Right lung (tissue), 5 donors: ENCODE measurements around the gene CACNG6. TPM values are rescaled to one million over a fixed set of nuclear protein-coding genes. Genes with fewer than 3 reads are reported as not detected.

Experiments
- DNase-seq, 2 donors: peaks; one replicate each; pipeline ENCODE4 v3.0.0-alpha.2; 2013
- polyA plus RNA-seq, 5 donors: library from polyadenylated mRNA; unstranded; fragments of 120-200 nt; gene quantifications; one replicate each; pipeline versions ENCODE4 v1.2.1 to v1.2.3, GENCODE V29; 2013; ENCODE audit warnings: inconsistent platforms in 1 of 5, low replicate concordance in 1 of 5; ENCODE audit not compliant: insufficient read length in 5 of 5, insufficient read depth in 1 of 5

CACNG6 gene
- polyA plus RNA-seq, 5 donors = 0.21 to 2.6 (median 1.0) TPM

DNA sequence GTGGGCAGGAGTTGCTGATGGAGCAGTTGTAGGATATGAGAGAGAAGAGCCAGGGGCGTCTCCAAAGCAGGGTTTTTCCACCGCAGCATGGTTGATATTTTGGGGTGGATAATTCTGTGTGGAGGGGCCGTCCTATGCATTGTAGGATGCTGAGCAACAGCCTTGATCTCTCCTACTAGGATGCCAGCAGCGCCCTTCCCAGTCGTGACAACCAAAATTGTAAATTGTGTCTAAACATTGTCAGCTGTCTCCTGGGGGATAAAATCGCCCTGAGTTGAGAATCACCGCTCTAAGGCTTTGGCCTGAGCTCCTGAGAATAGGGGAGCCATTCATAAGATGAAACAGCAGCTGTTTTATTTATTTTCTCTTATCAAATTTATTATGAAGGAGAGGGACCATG lies 24.5 kb upstream of the CACNG6 start:
- no peak for DNase-seq

DNA sequence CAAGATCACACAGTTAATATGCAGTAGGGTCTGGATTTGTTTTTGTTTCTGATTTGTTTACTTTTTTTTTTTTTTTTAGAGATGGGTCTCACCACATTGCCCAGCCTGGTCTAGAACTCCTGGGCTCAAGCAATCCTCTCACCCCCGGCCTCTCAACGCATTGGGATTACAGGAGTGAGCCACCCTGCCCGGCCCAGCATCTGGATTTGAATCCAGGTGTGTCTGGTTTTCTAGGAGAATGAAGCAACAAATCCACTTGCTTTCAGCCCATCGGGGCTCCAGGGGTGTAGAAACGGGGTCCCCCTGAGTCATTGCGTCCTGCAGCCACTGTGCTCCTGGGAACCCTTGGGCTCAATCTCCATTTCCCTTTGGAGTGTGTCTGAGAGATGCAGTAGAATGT lies 22.1 kb upstream of the CACNG6 start:
- no peak for DNase-seq

DNA sequence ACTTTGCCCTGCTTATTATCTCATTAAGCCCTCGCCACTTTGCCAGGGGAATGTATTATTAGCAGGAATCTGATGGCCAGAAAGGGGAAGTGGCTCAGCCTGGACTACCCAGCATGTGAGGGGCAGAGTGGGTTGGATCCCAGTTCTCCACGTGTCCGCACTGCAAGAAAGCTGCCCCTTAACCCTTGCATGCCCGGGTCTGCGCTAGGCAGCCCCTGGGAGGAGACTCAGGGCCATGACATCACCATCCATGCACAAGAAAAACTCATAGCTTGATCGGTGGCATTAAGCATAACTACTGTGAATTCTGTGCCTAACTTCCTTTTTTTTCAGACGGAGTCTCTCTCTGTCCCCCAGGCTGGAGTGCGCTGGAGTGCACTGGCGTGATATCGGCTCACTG lies 19.8 kb upstream of the CACNG6 start:
- no peak for DNase-seq

DNA sequence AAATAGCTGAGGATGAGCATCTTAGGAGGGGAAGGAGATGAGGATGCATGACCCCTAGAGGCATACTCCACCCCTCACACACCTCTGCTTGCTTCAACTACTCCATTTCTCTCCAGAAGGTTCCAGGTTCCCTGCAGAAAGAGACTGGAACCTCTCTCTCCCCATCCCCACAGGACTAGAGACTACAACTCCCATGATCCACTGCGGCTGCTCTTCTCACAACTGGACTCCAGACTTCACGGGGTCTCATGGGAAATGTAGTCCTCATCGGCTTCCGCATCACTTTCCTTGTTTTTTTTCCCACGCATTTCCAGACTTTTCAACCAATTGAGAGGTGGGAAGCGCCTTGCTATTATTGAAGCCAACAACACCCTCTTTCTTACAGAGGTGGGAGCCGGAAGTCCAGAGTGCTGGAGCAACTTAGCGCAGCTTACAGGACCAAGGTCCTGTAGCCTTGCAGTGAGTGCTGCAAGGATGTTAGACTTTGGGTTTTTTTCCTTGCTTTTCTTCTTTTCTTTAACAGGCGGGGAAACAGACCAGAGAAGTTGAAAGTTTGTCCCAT lies 13.9 kb upstream of the CACNG6 start:
- DNase-seq = peak in 1 of 2 donors; percentile 51

DNA sequence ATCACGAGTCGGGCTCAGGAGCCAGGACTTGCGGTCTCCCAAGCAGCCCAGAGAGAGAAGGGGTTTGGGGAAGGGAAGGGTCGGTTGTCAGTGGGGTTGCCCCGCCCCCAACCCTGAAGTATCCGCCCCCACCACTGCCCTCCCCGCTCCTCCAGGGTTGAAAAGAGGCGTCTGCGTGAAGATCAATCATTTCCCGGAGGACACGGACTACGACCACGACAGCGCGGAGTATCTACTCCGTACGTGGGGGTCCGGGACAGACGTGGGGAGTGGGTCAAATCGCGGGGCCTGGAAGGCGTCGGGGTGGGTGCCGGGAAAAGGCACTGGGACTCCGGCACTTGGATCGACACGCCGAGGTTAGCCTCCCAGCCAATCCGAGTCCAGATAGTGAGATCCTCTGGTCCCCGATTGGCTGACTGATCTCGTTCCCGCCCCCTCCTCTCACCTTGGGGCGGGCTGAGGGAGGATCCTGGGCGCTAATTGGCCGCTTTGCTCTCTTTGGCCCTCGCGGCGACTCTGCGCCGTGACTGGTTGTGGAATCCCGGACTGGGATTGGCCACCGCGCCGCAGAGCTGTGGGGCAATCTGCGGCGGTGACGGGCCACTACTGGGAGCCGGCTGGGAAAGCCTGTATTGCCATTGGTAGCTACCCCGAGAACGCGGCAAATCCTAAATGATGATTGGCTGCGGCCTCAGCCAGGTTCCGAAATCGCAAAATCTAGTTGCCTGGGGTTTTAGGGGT lies 13.3 kb upstream of the CACNG6 start:
- no peak for DNase-seq

DNA sequence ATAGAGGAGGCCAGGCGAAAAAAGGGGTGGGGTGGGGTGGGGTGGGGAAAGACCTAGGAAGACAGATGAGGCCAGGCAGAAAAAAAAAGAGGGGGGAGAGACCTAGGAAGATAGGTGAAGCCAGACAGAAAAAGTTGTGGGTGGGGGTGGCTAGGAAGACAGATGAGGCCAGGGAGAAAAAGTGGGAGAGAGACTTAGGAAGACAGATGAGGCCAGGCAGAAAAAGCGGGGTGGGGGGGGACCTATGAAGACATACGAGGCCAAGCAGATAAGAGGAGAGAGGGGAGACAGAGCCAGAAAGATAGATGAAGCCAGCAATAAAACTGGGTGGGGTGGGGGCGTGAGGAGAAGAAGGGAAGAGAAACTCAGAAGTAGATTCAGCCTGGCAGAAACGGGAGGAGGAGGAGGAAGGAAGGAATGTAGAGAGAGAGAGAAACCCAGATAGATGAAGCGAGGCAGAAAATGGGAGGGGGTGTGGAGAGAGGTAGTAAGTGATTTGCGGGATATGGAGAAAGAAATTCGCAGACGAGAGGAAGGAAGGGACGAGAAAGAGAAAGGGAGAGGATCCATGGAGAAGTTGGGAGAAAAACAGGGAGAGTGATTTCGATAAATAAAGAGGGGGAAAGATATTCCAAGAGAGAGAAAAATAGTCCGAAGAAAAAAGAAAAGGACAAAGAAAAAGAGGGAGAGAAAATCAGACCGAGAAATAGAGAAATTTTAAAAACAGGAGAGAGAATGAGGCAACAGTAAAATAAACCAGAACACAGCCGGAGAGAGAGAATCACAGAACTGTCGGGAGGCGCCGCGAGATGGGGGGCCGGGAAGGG lies 12.2 kb upstream of the CACNG6 start:
- no peak for DNase-seq

DNA sequence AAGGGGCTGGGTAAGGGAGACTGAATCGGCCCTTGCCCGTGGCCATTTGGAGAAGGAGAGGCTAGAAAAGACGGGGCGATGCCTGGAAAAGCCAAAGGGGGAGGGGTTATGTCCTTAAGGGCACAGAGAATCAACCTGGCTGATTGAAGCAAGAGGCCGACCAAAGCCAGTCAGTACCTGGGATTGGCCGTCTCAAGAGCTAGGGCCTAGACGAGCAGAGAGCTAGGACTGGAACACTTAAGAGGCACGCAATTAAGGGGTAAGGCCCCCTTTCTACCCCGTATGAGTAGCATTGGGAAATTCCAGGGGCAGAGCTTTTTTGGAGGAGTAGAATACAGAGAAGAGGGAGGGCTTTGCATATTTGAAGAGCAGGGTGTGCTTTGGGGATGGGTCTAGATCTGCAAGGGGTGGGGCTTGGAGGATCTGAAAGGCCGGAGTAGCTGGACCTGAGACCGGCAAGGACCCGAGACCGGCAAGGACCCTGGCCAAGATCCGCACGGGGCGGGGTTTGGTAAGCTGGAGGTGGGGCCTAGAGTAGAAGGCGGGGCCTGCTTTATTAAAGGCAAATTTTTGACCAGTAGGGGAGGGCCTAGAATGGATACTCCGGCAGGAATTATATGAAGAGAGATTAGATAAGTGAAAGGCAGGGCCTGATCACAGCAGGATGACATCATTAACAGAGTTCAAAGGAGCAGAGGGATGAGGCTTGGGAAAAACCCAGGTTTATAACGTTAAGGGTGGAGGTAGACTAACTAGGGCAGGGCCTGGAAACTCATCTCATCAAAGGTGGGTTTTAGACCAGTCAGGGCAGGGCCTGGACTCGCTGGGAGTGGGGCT lies 10.7 kb upstream of the CACNG6 start:
- DNase-seq = no peak

DNA sequence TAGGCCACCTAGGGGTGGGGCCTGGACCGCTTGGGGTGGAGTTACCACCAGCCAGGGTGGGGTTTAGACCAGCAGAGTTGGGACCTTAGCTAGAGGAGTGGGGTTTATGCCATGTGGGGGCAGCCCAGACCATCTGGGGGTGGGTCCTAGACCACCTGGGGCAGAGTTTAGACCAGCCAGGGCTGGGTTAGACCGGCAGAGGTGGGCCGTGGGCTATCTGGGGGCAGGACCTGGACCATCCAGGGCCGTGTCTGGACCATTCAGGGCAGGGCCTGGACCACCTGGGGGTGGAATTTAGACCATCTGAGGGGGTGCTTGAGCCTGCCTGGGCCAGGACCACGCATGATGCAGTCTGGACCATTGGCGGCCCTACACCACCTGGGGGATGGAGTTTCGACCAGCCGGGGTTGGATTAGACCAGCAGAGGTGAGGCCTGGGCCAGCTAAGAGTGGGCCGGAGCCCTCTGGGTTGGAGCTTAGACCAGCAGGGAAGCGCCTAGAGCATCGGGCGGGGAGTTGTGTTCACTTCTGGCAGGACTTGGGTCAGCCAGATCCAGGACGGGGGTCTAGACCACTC lies 10.0 kb upstream of the CACNG6 start:
- no peak for DNase-seq

DNA sequence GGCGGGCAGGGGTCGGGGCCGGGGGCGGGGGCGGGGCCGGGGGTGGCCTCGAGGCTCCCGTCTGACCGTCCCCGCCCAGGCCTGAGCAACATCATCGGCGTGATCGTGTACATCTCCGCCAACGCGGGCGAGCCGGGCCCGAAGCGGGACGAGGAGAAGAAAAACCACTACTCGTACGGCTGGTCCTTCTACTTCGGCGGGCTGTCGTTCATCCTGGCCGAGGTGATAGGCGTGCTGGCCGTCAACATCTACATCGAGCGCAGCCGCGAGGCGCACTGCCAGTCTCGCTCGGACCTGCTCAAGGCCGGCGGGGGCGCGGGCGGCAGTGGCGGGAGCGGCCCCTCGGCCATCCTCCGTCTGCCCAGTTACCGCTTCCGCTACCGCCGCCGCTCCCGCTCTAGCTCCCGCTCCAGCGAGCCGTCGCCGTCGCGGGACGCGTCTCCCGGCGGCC lies 9.4 kb upstream of the CACNG6 start:
- no peak for DNase-seq

DNA sequence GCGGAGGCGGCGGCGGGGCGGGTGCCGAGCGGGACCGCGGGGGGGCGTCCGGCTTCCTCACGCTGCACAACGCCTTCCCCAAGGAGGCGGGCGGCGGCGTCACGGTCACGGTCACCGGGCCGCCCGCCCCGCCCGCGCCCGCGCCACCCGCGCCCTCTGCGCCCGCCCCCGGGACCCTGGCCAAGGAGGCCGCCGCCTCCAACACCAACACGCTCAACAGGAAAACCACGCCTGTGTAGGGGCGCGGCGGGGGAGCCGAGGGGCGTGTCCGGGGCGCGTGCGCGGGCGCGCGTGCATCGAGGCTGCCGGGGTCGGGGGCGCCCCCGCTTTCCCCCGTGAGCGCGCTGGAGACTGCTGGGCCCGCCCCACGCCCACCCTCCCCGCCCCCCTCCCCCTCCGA lies 8.8 kb upstream of the CACNG6 start:
- DNase-seq = no peak

DNA sequence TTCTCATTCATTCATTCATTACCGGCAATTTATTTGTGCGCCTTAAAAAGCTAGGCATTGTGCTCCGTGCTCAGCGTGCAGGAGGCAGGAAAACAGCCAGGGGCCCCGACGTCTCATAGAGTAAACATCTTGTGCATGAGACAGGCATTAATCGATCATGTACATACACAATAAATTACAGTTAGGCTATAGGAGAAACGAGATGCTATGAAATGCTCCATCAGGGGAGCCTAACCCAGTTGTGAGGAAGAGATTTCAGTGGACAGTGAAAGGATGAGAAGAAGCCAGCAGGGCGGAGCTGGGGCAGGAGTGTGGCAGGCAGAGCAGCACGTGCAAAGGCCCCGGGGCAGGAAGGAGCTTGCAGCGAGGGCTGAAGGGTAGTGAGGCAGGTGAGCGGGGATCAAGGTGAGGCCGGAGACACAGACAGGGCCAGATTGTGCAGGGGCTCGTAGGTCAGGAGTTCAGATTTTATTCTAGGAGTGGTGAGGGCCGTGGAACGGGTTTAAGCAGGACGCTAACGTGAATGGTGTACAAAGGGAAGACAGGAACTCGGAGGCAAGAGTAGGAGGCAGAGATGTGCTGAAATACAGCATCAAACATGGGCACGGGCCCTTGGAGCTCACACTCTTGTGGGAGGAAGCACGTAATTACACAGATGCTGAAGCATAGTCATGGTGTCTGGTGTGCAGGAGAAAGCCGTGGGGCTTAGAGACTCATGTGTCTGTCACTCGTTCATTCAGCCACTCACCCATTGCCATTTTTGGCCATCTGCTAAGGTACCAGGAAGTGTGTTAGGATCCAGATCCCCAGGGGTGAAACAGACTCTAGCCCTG lies 7.8 kb upstream of the CACNG6 start:
- DNase-seq = no peak

DNA sequence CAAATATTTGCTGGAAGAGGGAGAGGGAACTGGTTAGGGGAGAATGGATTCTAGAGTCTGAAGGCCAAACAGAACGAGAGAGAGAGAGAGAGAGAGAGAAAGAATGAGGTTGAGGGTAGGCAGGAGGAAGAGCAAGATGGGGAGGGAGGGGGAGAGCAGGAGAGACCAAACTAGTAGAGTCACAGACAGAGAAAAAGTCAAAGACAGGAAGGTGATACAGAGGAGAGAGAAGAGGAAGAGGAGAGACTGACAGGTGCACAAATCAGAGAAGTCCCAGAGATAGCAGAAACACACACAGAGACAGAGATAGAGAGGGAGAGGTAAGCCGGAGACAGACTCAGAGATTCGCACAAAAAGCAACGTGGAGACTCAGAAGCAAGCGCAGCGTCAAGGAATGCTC lies 5.6 kb upstream of the CACNG6 start:
- DNase-seq = no peak

DNA sequence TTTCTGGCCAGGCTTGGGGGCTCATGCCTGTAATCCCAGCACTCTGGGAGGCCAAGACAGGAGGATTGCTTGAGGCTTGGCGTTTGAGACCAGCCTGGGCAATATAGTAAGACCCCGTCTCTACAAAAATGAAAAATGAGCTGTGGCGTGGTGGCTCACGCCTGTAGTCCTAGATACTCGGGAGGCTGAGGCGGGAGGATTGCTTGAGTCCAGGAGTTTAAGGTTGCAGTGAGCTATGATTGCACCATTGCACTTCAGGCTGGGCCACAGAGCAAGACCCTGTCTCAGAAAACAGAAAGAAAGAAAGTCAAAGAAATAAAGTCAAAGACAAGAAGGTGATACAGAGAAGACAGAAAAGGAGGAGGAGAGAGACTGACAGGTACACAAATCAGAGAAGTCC lies 2.5 kb upstream of the CACNG6 start:
- no peak for DNase-seq

DNA sequence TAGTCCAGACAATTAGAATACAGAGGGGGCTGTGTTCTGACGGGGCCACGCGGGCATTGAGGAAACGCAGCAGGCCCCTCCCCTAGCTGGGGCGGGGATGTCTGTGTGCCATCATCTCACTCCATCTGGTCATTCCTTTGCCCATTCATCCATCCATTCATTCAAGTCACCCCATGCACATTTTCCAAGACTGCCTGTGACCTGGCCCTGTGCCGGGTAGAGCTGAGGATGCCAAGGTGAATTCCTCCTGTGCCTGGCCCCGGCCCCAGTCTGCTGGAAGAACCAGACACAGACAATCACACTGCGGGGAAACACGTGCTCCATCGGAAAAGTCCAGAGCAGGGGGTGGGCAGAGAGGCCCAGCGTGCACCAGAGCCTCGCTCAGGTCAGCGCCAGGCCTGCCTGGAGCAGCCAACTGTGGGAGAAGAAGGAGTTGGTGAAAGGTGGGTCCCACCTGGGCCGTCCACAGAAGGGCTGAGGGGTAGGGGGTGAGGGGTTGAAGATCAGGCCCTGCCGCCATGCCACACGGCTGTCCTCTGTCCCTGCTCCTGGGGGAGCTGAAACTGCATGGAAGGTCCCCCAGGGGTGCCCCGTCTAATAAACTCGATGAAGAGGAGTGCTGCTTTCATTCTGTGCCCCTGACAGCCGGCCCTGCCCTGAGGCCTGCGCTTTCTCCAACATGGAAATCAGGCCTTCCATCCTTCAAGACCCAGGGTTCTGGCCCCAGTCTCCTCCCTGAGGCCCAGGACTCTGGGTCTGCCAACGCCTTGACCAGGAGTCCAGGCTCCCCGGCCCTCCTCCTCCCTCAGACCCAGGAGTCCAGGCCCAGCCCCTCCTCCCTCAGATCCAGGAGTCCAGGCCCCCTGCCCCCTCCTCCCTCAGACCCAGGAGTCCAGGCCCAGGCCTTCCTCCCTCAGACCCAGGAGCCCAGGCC lies 1.6 kb upstream of the CACNG6 start:
- DNase-seq = no peak

DNA sequence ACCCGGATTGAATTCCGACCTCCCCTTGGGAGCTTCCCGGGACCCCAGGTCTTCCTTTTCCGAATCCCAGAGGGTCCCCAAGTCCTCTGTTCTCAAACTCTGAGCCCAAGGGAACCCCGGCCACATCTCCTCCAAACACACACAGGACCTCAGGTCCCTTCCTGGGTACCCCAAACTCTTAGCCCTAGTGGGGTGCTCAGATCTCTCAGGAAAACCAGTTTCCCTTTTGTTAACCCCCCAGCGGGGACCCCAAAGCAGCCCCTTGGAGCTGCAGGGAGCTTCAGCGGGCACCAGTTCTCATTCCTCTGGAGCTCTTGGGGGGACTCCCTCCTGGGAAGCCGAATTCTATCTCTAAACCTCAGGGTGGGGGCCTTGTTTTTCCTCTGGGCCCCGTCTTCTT lies 774 bp downstream of the CACNG6 start:
- no peak for DNase-seq

DNA sequence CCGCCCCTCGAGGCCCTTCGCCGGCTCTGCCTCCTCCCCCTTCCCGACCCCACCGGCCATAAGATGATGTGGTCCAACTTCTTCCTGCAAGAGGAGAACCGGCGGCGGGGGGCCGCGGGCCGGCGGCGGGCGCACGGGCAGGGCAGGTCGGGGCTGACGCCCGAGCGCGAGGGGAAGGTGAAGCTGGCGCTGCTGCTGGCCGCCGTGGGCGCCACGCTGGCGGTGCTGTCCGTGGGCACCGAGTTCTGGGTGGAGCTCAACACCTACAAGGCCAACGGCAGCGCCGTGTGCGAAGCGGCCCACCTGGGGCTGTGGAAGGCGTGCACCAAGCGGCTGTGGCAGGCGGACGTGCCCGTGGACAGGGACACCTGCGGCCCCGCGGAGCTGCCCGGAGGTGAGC lies 1.4 kb downstream of the CACNG6 start:
- DNase-seq = no peak

DNA sequence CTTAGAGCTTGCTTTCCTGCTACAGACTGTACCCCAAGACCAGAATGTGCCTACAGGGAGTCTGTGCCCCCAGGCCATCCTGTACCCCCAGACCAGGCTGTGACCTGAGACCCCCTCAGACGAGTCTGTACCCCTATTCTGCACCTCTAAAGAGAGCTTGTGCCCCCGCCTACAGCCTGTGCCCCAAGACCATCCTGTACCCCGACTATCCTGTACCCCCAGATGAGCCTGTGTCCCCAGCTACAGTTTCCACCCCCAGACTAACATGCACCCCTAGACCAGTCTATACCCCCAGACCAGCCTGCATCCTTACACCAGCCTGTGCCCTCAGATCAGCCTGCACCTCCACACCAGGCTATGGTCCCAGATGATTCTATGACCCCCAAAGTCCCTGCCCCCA lies 2.0 kb downstream of the CACNG6 start:
- no peak for DNase-seq

DNA sequence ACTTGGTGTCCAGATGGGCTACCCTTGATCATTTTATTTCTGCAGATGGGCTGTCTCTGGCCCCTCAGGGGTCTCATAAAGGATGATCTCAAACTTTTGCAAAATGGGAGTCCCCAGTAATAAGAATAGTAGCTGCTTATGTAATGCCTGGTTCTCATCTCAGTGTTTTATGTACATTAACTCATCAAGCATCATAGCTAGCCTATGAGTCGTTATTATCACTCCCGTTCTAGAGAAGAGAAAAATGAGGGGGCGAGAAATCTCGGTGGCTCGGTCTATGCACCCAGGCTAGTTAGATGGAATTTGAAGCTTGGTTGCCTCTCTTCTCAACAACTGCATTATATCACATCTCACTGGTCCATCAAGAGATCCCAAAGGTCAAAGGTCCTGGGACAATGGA lies 3.4 kb downstream of the CACNG6 start:
- no peak for DNase-seq

DNA sequence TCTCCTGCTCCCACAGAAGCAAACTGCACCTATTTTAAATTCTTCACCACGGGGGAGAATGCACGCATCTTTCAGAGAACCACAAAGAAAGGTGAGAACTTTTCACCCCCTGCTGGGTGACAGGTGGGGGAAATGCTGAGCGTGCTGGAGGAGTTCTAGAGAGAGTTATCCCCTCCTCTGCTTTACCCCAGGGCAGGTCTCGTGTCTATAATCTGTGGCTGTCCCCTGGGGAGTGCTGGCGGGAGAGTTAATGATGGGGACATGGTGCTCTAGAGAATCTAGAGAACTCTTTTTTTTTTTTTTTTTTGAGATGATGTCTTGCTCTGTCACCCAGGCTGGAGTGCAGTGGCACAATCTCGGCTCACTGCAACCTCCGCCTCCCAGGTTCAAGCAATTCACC lies 6.8 kb downstream of the CACNG6 start:
- no peak for DNase-seq

DNA sequence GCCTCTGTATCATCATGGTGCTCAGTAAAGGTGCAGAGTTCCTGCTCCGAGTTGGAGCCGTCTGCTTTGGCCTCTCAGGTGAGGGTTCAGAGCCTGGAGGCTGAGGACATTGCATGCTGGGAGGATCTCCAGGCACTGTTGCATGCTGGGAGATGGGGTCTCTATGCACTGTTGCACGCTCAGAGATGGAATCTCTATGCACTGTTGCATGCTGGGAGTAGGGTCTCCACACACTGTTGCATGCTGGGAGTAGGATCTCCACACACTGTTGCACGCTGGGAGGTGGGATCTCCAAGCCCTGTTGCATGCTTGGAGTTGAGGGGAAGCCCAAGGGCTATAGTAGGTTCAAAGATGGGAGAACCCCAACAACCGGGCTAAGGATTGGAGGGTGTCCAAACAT lies 8.3 kb downstream of the CACNG6 start:
- DNase-seq = no peak
